Liver (tissue), 9 donors: ENCODE results near the gene PRIMPOL. TPM values are rescaled to one million over a fixed set of nuclear protein-coding genes. Genes with fewer than 3 reads are reported as not detected.

Experiments used
- DNase-seq: peaks from one replicate; pipeline ENCODE4 v3.0.0-alpha.2; 2017; ENCODE audit warnings: low spot score
- H3K27ac ChIP-seq, 2 donors: one replicate each; pipeline ENCODE4 v1.7.0; 2013; ENCODE audit warnings: inconsistent platforms in 2 of 2, low read length in 2 of 2, control low read depth in 1 of 2, low read depth in 1 of 2, mild to moderate bottlenecking in 1 of 2
- H3K27me3 ChIP-seq, 4 donors: one replicate each; pipeline versions ENCODE4 v1.6.1 to v1.7.0; 2013; ENCODE audit warnings: low read length in 3 of 4, inconsistent platforms in 1 of 4, mild to moderate bottlenecking in 1 of 4, moderate library complexity in 1 of 4; ENCODE audit not compliant: control insufficient read depth in 4 of 4, insufficient read depth in 4 of 4
- H3K36me3 ChIP-seq, 4 donors: one replicate each; pipeline versions ENCODE4 v1.6.1 to v1.7.0; 2013; ENCODE audit warnings: low read length in 3 of 4, mild to moderate bottlenecking in 3 of 4, low read depth in 1 of 4, moderate library complexity in 1 of 4; ENCODE audit not compliant: control insufficient read depth in 4 of 4, insufficient read depth in 3 of 4
- H3K4me1 ChIP-seq, 4 donors: one replicate each; pipeline versions ENCODE4 v1.6.1 to v1.7.0; 2013; ENCODE audit warnings: low read length in 3 of 4, mild to moderate bottlenecking in 3 of 4, moderate library complexity in 1 of 4; ENCODE audit not compliant: control insufficient read depth in 4 of 4, insufficient read depth in 4 of 4
- H3K4me3 ChIP-seq, 3 donors: one replicate each; pipeline versions ENCODE4 v1.6.1 to v1.7.0; 2013; ENCODE audit warnings: low read length in 3 of 3, control low read depth in 1 of 3, low read depth in 1 of 3, mild to moderate bottlenecking in 1 of 3
- H3K9ac ChIP-seq, 2 donors: one replicate each; pipeline ENCODE4 v1.7.0; 2013; ENCODE audit warnings: low read length in 2 of 2, mild to moderate bottlenecking in 2 of 2, moderate library complexity in 2 of 2, control low read depth in 1 of 2, low read depth in 1 of 2
- H3K9me3 ChIP-seq, 4 donors: one replicate each; pipeline versions ENCODE4 v1.6.1 to v1.7.0; 2013; ENCODE audit warnings: low read length in 3 of 4; ENCODE audit not compliant: control insufficient read depth in 4 of 4
- EGR1 ChIP-seq, 2 donors: IDR thresholded peaks; 2 replicates each; pipeline ENCODE4 v1.6.1; 2016 to 2018; ENCODE audit warnings: antibody characterized with exemption in 2 of 2, low read depth in 2 of 2
- FOXA1 ChIP-seq: IDR thresholded peaks from 2 replicates; pipeline ENCODE4 v1.6.1; 2016; ENCODE audit warnings: antibody characterized with exemption
- GABPA ChIP-seq, 2 donors: IDR thresholded peaks in 1 of 2; conservative IDR thresholded peaks in 1 of 2; 2 replicates each; pipeline ENCODE4 v1.6.1; 2016; ENCODE audit warnings: antibody characterized with exemption in 2 of 2, mild to moderate bottlenecking in 1 of 2, moderate library complexity in 1 of 2
- HNF4A ChIP-seq, 2 donors: conservative IDR thresholded peaks; 2 replicates each; pipeline ENCODE4 v1.6.1; 2016; ENCODE audit warnings: antibody characterized with exemption in 2 of 2, mild to moderate bottlenecking in 2 of 2
- HNF4G ChIP-seq: IDR thresholded peaks from 2 replicates; pipeline ENCODE4 v1.6.1; 2016; ENCODE audit warnings: antibody characterized with exemption
- NR2F2 ChIP-seq: IDR thresholded peaks from 2 replicates; pipeline ENCODE4 v1.6.1; 2016; ENCODE audit warnings: antibody characterized with exemption
- RXRA ChIP-seq, 2 donors: IDR thresholded peaks; 2 replicates each; pipeline ENCODE4 v1.6.1; 2017 to 2018; ENCODE audit warnings: antibody characterized with exemption in 2 of 2, mild to moderate bottlenecking in 1 of 2
- SP1 ChIP-seq: IDR thresholded peaks from 2 replicates; pipeline ENCODE4 v1.6.1; 2018; ENCODE audit warnings: antibody characterized with exemption, mild to moderate bottlenecking
- YY1 ChIP-seq: IDR thresholded peaks from 2 replicates; pipeline ENCODE4 v1.6.1; 2016; ENCODE audit warnings: antibody characterized with exemption, mild to moderate bottlenecking
- WGBS: extraction: QIAGEN DNeasy Blood & Tissue Kit; methylation state at CpG from one replicate; pipeline ENCODE4 v1.1.7; 2013; 5-methylcytosine and 5-hydroxymethylcytosine counted together
- polyA plus RNA-seq, 2 donors: library from polyadenylated mRNA; stranded (reverse) in 1 of 2; unstranded in 1 of 2; fragments of 200-250 nt in 1 of 2; fragments of >200 nt in 1 of 2; fragmentation: Nextera tagmentation in 1 of 2; extraction: Ambion mirVana in 1 of 2; gene quantifications; one replicate each; pipeline versions ENCODE4 v1.2.1 to v1.2.3, GENCODE V29; 2013 to 2015
- total RNA-seq, 2 donors: library from RNA; depleted of rRNA; stranded (reverse); fragments of >200 nt; gene quantifications; one replicate each; pipeline ENCODE4 v1.2.3, GENCODE V29; 2014
- TF ChIP-seq, protein P1 (sequence below): IDR thresholded peaks from 2 replicates; pipeline ENCODE4 v1.6.1; 2016; ENCODE audit warnings: antibody characterized with exemption, mild to moderate bottlenecking
- TF ChIP-seq, protein P2 (sequence below): IDR thresholded peaks from 2 replicates; pipeline ENCODE4 v1.6.1; 2016; ENCODE audit warnings: antibody characterized with exemption
- TF ChIP-seq, protein P3 (sequence below): IDR thresholded peaks from 2 replicates; pipeline ENCODE4 v1.6.1; 2016; ENCODE audit warnings: antibody characterized with exemption
- donor health status: healthy.
- donor health status: healthy.
- donor health status: healthy.
- donor health status: healthy.
- donor health status: healthy.

Gene PRIMPOL
- total and polyA plus RNA-seq, 4 donors, result 2.2 to 7.3 (median 5.5) TPM

DNA sequence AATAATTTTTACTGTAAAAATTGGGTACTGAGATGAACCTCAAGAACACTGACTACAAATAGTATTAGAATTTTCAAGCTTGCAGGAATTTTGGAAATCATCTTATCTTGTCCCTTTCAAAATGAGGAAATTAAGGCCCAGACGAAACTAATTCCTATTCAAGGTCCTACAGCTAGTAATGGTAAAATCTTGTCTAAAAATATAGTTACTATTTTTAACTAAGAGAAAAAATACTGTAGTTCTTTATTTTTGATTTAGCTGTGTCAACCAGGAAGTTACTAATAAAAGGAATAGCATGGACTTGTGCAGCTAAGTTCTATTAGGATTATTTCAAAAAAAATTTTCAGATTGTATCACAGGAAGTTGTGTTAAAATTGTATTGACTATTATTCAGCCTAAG is 12.7 kb downstream of the PRIMPOL start:
- Histone ChIP-seq H3K27me3 (no peaks in the 10 kb centered on the region), H3K4me3 (no peak overlapping the region), H3K36me3 (peaks cover 0 to 4% (median 0%) of the 10 kb centered on the region in 4 donors), H3K9me3 (no peaks in the 10 kb centered on the region), H3K27ac (no peak overlapping the region), H3K9ac (no peak overlapping the region), H3K4me1 (peaks cover 0 to 11% (median 1%) of the 10 kb centered on the region in 4 donors)
- DNase-seq, result no peak
- no peak for TF ChIP-seq FOXA1
- no peak for TF ChIP-seq NR2F2
- TF ChIP-seq, protein P1, sequence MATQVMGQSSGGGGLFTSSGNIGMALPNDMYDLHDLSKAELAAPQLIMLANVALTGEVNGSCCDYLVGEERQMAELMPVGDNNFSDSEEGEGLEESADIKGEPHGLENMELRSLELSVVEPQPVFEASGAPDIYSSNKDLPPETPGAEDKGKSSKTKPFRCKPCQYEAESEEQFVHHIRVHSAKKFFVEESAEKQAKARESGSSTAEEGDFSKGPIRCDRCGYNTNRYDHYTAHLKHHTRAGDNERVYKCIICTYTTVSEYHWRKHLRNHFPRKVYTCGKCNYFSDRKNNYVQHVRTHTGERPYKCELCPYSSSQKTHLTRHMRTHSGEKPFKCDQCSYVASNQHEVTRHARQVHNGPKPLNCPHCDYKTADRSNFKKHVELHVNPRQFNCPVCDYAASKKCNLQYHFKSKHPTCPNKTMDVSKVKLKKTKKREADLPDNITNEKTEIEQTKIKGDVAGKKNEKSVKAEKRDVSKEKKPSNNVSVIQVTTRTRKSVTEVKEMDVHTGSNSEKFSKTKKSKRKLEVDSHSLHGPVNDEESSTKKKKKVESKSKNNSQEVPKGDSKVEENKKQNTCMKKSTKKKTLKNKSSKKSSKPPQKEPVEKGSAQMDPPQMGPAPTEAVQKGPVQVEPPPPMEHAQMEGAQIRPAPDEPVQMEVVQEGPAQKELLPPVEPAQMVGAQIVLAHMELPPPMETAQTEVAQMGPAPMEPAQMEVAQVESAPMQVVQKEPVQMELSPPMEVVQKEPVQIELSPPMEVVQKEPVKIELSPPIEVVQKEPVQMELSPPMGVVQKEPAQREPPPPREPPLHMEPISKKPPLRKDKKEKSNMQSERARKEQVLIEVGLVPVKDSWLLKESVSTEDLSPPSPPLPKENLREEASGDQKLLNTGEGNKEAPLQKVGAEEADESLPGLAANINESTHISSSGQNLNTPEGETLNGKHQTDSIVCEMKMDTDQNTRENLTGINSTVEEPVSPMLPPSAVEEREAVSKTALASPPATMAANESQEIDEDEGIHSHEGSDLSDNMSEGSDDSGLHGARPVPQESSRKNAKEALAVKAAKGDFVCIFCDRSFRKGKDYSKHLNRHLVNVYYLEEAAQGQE, result no peak
- no peak for TF ChIP-seq RXRA (IDR thresholded peaks at IDR 0.05)
- TF ChIP-seq EGR1 (IDR thresholded peaks at IDR 0.05; ENCODE audit: low read depth in 2 of 2), result no peak
- TF ChIP-seq, protein P2, sequence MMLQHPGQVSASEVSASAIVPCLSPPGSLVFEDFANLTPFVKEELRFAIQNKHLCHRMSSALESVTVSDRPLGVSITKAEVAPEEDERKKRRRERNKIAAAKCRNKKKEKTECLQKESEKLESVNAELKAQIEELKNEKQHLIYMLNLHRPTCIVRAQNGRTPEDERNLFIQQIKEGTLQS, result no peak
- TF ChIP-seq GABPA (IDR thresholded peaks at IDR 0.05 in 1 of 2, conservative IDR thresholded peaks at IDR 0.05 in 1 of 2), result no peak
- no peak for TF ChIP-seq HNF4A (conservative IDR thresholded peaks at IDR 0.05)
- 78% methylated on average over 1 of the region's 1 CpG for WGBS

DNA sequence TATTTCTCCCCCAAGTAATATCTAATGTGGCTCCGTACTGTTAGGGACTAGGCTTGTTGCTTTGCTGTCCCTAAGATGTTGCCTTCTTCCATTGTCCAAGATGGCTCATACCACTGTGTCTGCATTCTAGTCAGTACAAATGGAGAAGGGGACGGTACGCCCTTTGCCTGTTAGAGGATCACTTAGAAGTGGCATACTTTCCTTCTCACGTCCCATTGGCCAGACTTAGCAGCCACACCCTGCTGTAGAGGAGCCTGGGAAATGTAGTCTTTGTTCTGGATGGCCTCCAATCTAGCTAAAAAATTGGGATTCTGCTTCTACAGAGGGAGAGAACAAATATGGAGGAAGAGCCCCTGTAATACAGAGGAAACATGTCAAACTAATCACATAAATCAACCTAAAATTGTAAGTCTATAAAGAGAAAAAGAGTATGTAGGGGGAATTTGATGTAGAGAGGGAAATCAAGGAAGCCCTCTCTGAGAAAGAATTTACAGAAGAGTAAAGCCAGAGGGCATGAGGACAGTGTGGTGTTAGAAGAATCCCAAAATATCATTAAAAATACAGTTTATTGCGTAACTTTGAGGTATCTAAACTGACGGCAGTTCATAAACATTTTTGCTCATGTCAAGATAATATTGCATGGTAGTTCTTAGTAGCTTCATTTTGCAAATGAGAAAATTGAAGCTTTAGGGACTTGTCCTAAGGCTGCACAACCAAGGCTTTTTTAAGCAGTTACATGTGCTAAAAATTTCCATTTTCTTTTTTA is 15.1 kb downstream of the PRIMPOL start:
- H3K36me3 ChIP-seq, result peaks cover 0 to 6% (median 2%) of the 10 kb centered on the region in 4 donors
- peak; percentile 52 for DNase-seq
- WGBS, result 75% methylated on average over 6 of the region's 6 CpGs

More for the DNA sequence above, 15.1 kb downstream of the PRIMPOL start:
- Histone ChIP-seq H3K9me3 (no peaks in the 10 kb centered on the region), H3K27ac (no peak overlapping the region), H3K9ac (no peak overlapping the region), H3K4me1 (peaks cover 0 to 11% (median 1%) of the 10 kb centered on the region in 4 donors), H3K27me3 (no peaks in the 10 kb centered on the region), H3K4me3 (no peak overlapping the region)
- TF ChIP-seq EGR1 (IDR thresholded peaks at IDR 0.05; ENCODE audit: low read depth in 2 of 2) (no peak), HNF4A (conservative IDR thresholded peaks at IDR 0.05) (no peak), SP1 (no peak), HNF4G (no peak), RXRA (IDR thresholded peaks at IDR 0.05) (no peak), YY1 (no peak)
- TF ChIP-seq, protein P1, result no peak
- TF ChIP-seq, protein P2, result no peak
- TF ChIP-seq, protein P3, sequence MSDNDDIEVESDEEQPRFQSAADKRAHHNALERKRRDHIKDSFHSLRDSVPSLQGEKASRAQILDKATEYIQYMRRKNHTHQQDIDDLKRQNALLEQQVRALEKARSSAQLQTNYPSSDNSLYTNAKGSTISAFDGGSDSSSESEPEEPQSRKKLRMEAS, result no peak
